ENCODE measurements around the gene CYP24A1.

The CYP24A1 gene

DNA sequence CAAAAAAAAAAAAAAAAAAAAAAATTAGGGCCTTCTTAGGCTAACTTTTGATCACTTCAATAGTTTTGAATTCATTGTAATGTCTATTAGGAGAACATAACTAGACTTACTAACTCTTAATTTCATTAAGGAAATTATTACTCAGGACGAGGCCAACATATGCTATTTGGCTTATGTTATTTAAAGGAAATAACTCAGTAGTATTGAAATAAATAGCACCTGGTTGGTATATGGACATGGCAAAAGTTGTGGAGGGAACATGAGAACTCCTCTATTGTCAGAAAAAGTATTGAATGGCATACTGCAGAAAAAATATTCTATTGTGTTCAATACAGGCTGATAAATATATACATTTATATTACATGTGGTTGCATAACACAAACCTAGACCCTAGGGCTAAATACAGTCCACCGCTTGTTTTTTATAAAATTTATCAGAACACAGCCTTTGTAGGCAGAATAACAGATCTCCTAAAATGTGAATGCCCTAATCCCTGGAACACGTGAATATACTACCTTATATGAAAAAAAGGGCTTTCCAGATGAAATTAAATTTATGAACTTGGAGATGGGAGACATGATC, 18.0 kb downstream of the CYP24A1 start:
- no peak for DNase-seq

DNA sequence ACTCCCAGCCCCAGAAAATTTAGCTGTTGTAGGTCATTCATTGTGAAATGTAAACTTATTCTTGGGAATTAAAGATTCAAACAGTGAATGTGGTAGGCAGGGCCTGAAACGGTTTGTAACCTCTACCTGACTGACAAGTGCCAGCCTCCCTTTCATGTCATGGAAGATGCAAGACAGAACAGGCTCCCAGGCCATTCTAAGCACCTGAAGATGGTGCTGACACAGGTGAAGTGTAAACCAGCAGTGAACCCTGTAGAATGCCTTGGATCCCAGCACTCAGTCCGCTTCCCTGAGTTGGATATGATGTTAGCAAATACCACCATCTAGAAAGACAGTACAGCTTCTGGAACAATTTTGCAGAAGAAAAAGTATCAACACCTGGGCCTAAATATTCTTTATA, 19.3 kb downstream of the CYP24A1 start:
- no peak for DNase-seq

GRCh38 chr20:54153847-54154246, 19.9 kb downstream of the CYP24A1 start:
- no peak for DNase-seq

GRCh38 chr20:54153041-54153327, 20.8 kb downstream of the CYP24A1 start:
- DNase-seq = no peak

GRCh38 chr20:54152227-54153040, 21.4 kb downstream of the CYP24A1 start:
- DNase-seq = no peak

- no peak for DNase-seq
Observed at GRCh38 chr20:54151511-54152226, 22.1 kb downstream of the CYP24A1 start.

DNA sequence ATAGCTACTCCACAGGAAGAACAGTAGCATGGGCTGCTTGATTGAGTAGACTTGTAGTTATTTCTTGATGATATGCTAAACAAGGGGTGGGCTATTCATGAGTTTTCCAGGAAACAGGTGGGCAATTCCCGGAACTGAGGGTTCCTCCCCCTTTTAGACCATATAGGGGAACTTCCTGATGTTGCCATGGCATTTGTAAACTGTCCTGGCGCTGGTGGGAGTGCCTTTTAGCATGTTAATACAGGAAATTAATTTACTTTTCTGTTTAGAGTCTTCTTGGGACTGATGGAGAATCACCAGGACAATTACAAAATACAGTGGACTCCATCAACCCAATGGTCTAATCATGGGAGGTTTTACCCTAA, 22.7 kb downstream of the CYP24A1 start:
- DNase-seq = no peak

GRCh38 chr20:54149765-54150264, 24.0 kb downstream of the CYP24A1 start:
- no peak for DNase-seq

GRCh38 chr20:54148947-54149764, 24.6 kb downstream of the CYP24A1 start:
- no peak for DNase-seq

- DNase-seq = no peak
Observed at GRCh38 chr20:54146672-54147071, 27.1 kb downstream of the CYP24A1 start.

- DNase-seq = no peak
Observed at GRCh38 chr20:54144847-54145414, 28.9 kb downstream of the CYP24A1 start.

- DNase-seq = no peak
Observed at GRCh38 chr20:54140927-54141566, 32.7 kb downstream of the CYP24A1 start.

- no peak for DNase-seq
Observed at GRCh38 chr20:54140486-54140885, 33.3 kb downstream of the CYP24A1 start.

DNA sequence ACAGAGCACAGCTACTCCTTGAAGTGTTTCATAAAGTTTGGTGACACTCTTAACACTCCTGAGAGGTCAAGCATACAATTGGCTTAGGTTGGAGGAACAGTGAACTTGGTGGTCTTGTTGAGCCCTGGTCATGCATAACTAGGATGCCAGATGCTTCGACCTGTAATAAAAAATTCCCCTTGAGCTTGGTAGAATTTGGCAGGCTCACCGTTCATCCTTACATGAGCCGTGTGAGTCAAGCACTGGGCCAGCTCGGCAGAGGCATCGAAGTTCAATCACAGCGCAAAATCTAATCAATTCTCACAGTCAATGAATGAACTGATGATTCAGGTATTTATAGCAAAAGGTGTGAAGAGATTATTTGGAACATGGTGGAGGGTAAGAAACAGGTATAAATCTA, 33.7 kb downstream of the CYP24A1 start:
- DNase-seq = no peak

DNA sequence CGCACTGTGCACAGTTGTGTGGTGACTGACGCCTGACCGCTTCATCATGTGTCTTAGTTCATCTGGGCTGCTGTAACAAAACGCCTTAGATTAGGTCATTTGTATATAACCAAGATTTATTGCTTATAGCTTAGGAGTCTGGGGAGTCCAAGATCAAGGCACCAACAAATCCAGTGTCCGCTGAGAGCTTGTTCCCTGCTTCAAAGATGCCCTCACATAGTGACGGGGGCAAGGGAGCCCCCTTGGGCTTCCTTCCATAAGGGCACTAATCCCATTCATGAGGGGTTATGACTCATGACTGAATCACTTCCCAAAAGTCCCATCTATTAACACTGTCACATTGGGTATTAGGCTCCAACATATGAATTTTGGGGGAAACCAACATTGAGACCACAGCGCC, 34.6 kb downstream of the CYP24A1 start:
- DNase-seq = no peak

GRCh38 chr20:54138427-54138826, 35.4 kb downstream of the CYP24A1 start:
- DNase-seq = no peak

- no peak for DNase-seq
Observed at GRCh38 chr20:54137115-54137514, 36.7 kb downstream of the CYP24A1 start.

DNA sequence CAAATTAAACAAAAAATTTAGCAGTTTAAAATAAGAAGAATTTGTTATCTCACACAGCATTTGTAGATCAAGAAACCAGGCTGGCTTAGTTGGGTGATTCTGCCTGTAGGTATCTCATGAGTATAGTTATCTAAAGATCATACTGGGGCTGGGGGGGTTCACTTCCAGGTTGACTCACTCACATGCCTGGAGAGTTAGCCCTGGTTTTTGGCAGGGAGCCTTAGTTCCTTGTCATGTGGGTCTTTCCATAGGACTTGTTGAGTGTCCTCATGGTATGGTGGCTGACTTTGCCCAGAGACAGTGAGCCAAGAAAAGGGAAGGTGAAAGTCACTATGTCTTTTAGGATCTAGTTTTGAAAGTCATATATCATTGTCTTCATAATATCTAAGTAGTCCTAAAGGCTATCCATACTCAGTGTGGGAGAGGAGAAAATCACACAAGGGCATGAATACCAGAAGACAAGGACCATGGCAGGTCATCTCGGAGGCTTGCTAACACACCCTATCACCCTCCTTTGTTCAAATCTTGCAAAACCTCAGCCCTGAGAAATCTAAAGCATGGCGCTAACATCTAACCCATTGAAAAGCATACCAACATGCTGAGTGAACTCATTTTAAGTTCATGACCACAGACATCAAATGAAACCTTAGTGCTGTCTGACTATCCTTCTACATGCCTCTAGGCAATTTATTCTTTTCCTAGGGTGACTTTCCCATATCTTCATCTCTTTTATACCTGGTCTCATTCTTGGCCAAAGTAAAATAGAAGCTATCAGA, 39.2 kb downstream of the CYP24A1 start:
- no peak for DNase-seq

DNA sequence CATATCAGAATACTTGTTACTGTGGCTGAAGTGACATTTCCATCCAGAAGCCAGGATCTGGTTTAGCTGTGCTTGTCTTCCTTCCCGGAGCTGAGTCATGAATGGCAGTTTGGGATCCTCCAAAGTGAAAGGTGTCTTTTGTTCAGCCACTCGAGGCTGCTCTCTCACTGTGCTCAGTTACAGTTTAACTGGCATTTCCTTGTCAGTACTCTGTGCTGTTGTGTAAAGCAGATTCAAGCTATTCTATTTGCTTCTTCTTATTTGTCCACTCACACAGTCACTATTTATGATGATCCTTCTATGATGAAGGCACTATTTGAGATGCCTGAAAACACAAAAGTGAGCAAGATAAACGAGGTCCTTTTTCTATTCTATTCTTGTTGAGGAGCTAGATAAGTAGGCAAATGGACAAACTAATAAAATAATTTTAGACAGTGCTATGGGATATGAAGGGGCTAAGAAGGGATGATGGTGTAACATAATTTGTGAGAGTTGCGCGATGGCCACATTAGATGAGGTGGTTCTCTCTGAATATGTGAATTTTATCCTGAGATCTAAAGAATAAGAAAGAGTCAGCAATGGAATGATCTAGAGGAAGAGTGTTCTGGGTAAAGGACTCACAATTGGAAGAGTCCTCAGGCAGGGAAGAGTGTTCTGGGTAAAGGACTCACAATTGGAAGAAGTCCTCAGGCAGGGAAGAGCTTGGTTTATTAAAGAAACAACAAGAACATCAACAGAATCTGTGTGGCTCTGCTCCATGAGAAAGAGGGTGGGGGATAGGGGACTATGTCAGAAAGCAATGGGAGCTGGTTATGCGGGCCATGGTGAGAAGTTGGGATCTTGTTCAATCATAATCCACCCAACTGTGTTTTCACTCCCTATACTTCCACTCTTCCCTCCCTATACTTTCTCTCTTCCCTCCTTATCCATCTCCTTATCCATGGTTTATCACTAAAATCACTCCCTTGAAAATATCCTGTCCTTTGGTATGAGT, 40.1 kb downstream of the CYP24A1 start:
- DNase-seq = no peak
